Measurements from ENCODE around the gene UBE2E1. TPM values are rescaled to one million over a fixed set of nuclear protein-coding genes. Genes with fewer than 3 reads are reported as not detected.

Gene UBE2E1
- 97.8 and 126 TPM in 2 replicates for total RNA-seq

GRCh38 chr3:23805633-23806533 lies at the start of gene UBE2E1:
TSS of gene UBE2E1 (plus strand) at chr3:23805955. CDS start at chr3:23807270, 1,315 bp downstream.

GRCh38 chr3:23916886-23917678 lies 111.3 kb downstream of the UBE2E1 start, which contains the start of the genes NKIRAS1 and RPL15:
TSS of gene NKIRAS1 (minus strand) at chr3:23916990. CDS start at chr3:23910904, 6,086 bp downstream.
TSS of gene RPL15 (plus strand) at chr3:23917132. CDS start at chr3:23917860, 728 bp downstream.

Other genes with a start within 250 kb of the UBE2E1 start
- 7.3 and 10.4 TPM in 2 replicates for gene NKIRAS1, start 111.0 kb downstream of the UBE2E1 start, total RNA-seq
- 1,555 and 3,101 TPM in 2 replicates for gene RPL15, start 111.2 kb downstream of the UBE2E1 start, total RNA-seq
- 36.2 and 36.5 TPM in 2 replicates for gene NR1D2, start 139.3 kb downstream of the UBE2E1 start, total RNA-seq